ENCODE results near the gene RXRB. TPM values are rescaled to one million over a fixed set of nuclear protein-coding genes. Genes with fewer than 3 reads are reported as not detected.

The RXRB gene
- total RNA-seq, 1 donor from 2014 or later: 70.3 TPM

DNA sequence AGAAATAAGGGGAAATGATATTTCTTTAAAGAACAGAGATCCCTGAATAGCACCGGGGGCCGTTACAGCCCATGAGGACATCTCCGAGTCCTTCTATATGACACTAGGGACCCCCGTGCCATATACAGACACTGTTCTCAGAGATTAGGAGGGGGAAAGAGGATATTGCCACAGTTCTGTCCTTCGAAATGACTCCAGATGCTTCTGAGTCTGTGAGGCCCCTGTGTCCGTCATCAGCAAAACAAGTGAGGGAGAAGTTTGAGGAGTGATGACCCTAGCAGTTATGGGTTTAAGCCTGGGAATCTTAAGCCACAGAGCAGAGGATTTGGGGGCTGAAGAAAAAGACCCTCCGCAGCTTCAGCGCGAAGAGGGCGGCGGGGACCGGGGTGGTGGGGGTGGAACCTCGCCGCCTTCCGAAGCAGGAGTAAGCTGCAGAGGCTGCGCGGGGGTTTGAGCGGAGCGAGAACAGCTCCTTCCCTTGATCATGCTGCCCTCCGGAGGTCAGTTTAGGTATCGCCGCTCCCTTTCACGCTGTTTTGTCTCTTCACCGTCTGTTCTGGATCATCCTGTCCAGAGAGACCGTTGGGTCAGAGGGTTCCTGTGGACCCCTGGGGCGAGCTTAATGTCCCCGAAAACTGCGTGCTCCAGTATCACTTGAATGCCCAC, 47.6 kb upstream of the RXRB start:
- peaks cover 21% of the 10 kb centered on the region for H3K36me3 Mint-ChIP-seq
- TF ChIP-seq, protein P1, sequence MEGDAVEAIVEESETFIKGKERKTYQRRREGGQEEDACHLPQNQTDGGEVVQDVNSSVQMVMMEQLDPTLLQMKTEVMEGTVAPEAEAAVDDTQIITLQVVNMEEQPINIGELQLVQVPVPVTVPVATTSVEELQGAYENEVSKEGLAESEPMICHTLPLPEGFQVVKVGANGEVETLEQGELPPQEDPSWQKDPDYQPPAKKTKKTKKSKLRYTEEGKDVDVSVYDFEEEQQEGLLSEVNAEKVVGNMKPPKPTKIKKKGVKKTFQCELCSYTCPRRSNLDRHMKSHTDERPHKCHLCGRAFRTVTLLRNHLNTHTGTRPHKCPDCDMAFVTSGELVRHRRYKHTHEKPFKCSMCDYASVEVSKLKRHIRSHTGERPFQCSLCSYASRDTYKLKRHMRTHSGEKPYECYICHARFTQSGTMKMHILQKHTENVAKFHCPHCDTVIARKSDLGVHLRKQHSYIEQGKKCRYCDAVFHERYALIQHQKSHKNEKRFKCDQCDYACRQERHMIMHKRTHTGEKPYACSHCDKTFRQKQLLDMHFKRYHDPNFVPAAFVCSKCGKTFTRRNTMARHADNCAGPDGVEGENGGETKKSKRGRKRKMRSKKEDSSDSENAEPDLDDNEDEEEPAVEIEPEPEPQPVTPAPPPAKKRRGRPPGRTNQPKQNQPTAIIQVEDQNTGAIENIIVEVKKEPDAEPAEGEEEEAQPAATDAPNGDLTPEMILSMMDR (IDR thresholded peaks at IDR 0.05; ENCODE audit: unreplicated experiment): peak; percentile 85
- H3K4me3 Mint-ChIP-seq: peak overlapping the region; percentile 81
- peaks cover 18% of the 10 kb centered on the region for H3K4me1 Mint-ChIP-seq
- H3K9me3 Mint-ChIP-seq: no peaks in the 10 kb centered on the region
- H3K27me3 Mint-ChIP-seq (ENCODE audit: low read depth): peaks cover 19% of the 10 kb centered on the region
- H3K27ac Mint-ChIP-seq: peak overlapping the region; percentile 71
- DNase-seq (ENCODE audit: low spot score in 2 of 2, unreplicated experiment in 2 of 2): peak; percentile 81 to 94

- DNase-seq (ENCODE audit: low spot score in 2 of 2, unreplicated experiment in 2 of 2): no peak
- Mint-ChIP-seq H3K27me3 (ENCODE audit: low read depth) (peaks cover 48% of the 10 kb centered on the region), H3K36me3 (no peaks in the 10 kb centered on the region), H3K4me3 (no peak overlapping the region), H3K4me1 (peaks cover 5% of the 10 kb centered on the region), H3K9me3 (no peaks in the 10 kb centered on the region), H3K27ac (no peak overlapping the region)
- TF ChIP-seq, protein P1 (IDR thresholded peaks at IDR 0.05; ENCODE audit: unreplicated experiment): no peak
These were observed 43.0 kb upstream of the RXRB start for GRCh38 chr6:33243476-33243875.

GRCh38 chr6:33241968-33242367, 41.5 kb upstream of the RXRB start:
- Mint-ChIP-seq H3K9me3 (no peaks in the 10 kb centered on the region), H3K27me3 (ENCODE audit: low read depth) (peaks cover 48% of the 10 kb centered on the region), H3K27ac (no peak overlapping the region), H3K4me3 (no peak overlapping the region), H3K36me3 (no peaks in the 10 kb centered on the region), H3K4me1 (no peaks in the 10 kb centered on the region)
- no peak for DNase-seq (ENCODE audit: low spot score in 2 of 2, unreplicated experiment in 2 of 2)
- TF ChIP-seq, protein P1 (IDR thresholded peaks at IDR 0.05; ENCODE audit: unreplicated experiment): no peak

- peaks cover 26% of the 10 kb centered on the region for H3K27me3 Mint-ChIP-seq (ENCODE audit: low read depth)
- no peak overlapping the region for H3K4me3 Mint-ChIP-seq
- peaks cover 12% of the 10 kb centered on the region for H3K4me1 Mint-ChIP-seq
- no peaks in the 10 kb centered on the region for H3K36me3 Mint-ChIP-seq
- TF ChIP-seq, protein P1 (IDR thresholded peaks at IDR 0.05; ENCODE audit: unreplicated experiment): no peak
- no peak overlapping the region for H3K27ac Mint-ChIP-seq
- H3K9me3 Mint-ChIP-seq: no peaks in the 10 kb centered on the region
- DNase-seq (ENCODE audit: low spot score in 2 of 2, unreplicated experiment in 2 of 2): no peak
These were observed 37.3 kb upstream of the RXRB start for GRCh38 chr6:33237741-33238140.

DNA sequence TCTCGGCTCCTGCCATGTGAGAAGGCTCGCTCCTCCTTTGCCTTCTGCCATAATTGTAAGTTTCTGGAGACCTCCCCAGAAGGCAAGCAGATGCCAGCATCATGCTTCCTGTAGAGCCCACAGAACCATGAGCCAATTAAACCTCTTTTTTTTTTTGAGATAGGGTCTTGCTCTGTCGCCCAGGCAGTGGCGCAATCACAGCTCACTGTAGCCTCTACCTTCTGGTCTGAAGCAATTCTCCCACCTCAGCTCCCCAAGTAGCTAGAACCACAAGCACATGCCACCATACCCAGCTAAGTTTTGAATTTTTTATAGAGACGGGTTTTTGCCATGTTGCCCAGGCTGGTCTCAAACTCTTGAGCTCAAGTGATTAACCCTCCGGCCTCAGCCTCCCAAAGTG, 36.4 kb upstream of the RXRB start:
- peaks cover 18% of the 10 kb centered on the region for H3K27me3 Mint-ChIP-seq (ENCODE audit: low read depth)
- H3K4me3 Mint-ChIP-seq: no peak overlapping the region
- no peak overlapping the region for H3K27ac Mint-ChIP-seq
- DNase-seq (ENCODE audit: low spot score in 2 of 2, unreplicated experiment in 2 of 2): no peak
- no peaks in the 10 kb centered on the region for H3K9me3 Mint-ChIP-seq
- no peaks in the 10 kb centered on the region for H3K36me3 Mint-ChIP-seq
- TF ChIP-seq, protein P1 (IDR thresholded peaks at IDR 0.05; ENCODE audit: unreplicated experiment): no peak
- peaks cover 12% of the 10 kb centered on the region for H3K4me1 Mint-ChIP-seq
